T-helper 9 cell (primary cell): Measurements from ENCODE around the gene C16orf54.
A peak's percentile ranks its signal among the peaks of the same experiment; 100 is the strongest.
"Not testable (repeated sequence)": the region's sequence is repeated elsewhere in the genome, so short reads cannot be mapped to it uniquely, and the experiment has no call there.

Experiments
- DNase-seq: peaks from one replicate; pipeline ENCODE4 v3.0.0-alpha.2; 2020
- total RNA-seq, 2 donors: gene quantifications; one replicate each; lab custom pipeline; 2026; lab: John Stamatoyannopoulos, UW

Gene C16orf54
- total RNA-seq = 218 to 449 reads per million in 2 donors

DNA sequence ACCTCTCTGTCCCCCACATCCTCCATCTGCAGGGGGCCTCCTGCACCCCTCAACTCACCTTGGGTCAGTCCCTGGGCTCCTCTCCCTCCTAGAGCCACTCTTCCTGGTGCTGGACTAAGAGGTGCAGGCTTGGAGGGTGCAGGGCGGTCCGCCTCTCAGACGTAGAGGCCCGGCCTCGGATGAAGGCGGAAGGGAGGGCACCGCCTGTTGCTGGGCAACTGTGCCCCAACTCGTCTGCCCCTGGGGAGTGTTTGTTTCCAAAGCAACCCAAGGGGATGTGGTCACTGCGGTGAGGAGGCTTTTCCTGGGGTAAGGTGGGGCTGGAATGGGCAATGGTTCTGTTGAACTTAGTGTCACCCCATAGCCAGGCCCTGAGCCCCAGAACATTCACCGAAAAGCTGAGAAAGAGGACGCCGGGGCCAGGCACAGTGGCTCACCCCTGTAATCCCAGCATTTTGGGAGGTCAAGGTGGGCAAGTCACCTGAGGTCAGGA is at the start of gene C16orf54:
C16orf54 (minus strand) TSS at position 138 of the 493 bp plus-strand sequence. CDS start 1,039 bp downstream, outside the sequence.
- DNase-seq = peak; percentile 95

DNA sequence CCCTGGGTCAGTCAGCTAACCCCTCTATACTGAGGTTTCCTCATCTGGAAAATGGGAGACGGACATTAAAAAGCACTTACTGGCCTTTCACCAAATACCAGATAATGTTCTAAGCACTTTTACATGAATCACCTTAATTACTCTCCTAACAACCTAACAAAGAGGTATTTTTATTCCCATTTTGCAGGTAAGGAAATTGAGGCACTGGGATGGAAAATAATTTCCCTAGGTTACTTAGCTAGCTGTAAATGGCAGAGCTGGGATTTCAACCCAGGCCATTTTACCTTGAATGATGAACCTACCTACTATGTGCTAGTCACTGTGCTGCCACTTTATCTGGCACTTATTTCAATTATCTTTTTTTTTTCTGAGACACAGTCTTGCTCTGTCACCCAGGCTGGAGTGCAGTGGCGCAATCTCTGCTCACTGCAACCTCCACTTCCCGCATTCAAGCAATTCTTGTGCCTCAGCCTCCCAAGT is 48.5 kb upstream of the C16orf54 start:
- DNase-seq = no peak

- not testable (repeated sequence) for DNase-seq
Observed at GRCh38 chr16:29793153-29793552, 47.4 kb upstream of the C16orf54 start.

GRCh38 chr16:29791845-29792807 is 46.3 kb upstream of the C16orf54 start:
- no peak for DNase-seq

DNA sequence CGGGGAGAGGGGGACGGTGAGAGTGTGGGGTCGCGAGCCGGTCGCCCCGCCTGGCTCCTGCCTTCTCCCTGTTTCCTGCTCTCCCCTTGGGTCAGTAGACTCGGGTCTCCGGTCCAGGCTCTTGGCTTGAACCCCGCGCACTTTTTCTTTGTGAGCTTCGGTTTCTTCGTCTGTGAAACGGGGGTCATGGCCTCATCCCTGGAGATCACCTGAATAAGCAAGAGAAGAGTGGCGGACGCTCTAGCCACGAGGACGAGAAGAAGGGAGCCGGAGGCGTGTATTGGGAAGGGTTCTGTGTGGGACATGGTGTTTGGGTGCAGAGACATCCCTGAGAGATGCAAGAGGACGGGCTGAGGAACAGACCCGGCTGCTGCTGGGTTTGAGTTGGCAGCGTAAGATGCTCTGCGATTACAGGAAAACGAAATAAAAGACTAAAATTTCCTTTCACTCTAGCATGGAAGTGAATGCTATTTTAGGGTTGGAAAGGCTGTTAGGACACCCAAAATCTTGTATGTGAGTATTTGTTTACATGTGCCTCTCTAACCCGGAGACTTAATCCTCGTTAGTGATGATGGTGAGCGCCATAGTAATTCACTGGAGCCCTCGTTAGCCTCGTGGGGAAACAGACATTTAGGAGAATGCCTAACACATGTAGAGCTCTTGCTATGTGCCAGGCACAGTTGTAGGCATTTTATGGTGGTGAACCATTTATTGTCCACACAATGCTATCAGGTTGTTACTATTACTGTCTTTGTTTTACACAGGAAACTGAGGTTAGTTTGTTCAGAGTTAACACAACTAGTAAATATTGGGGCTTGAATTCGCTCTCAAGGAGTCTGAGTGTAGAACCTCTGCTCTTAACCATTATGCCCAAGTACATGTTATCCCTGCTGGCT is 45.4 kb upstream of the C16orf54 start:
- DNase-seq = no peak

GRCh38 chr16:29790183-29790948 is 44.6 kb upstream of the C16orf54 start, which contains the start of gene KIF22:
TSS of gene KIF22 (plus strand) at chr16:29790751. CDS start at chr16:29790760, 9 bp downstream.
- peak; percentile 99 for DNase-seq

GRCh38 chr16:29789775-29790182 is 44.0 kb upstream of the C16orf54 start:
- DNase-seq = no peak

DNA sequence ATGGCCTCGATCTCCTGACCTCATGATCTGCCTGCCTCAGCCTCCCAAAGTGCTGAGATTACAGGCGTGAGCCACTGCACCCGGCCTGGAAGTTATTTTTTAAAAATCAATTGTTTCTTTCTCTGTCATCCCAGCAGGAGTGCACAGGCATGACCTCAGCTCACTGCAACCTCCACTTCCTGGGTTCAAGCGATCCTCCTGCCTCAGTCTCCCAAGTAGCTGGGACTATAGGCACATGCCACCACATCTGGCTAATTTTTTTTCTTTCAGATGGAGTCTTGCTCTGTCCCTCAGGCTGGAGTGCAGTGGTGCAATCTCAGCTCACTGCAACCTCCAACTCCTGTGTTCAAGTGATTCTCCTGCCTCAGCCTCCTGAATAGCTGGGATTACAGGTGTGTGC is 41.4 kb upstream of the C16orf54 start:
- not testable (repeated sequence) for DNase-seq

DNA sequence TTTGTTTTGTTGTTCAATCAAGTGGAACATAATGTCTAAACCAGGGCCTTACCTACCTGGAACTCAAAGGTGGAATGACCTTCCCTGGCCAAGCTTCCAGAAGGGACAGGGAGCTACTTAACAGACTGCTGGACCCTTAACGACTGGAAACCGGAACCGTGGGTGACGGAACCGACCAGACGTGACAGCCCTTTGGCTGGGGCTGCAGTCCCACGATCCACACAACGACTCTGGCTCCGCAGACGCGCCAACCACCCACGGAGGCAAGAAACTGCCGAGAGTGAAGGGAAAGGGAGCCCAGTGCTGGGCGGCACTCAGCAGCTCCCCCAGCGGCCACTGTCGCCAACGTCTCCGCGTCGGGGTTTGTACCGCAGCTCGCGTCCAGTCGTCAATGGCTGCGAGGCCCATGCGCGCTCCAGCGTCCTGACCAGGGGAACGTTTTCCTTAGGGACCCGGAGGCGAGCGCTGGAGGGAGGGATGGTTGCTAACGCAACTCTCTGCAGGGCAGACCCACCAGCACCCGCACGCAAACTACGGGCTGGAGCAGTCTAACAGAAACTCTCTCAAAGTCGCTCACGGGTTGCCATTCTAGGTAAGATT is 39.2 kb upstream of the C16orf54 start:
- peak; percentile 66 for DNase-seq

DNA sequence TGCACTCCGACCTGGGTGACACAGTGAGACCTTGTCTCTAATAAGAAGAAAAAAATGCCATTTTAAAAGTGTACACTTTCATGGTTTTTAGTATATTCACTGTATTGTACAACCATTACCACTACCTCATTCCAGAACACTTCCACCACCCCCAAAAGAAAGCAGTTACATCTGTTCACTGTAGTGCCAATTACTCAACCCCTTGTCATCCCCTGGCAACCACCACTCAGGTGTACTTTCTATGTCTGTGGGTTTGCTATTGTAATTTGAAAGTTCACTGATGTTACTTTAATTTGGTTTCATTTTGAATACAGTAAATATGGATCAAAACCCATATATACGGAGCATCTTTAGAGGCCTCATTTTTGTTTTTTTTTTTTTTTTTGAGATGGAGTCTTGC is 38.4 kb upstream of the C16orf54 start:
- no peak for DNase-seq

GRCh38 chr16:29783094-29783953 is 37.5 kb upstream of the C16orf54 start:
- not testable (repeated sequence) for DNase-seq

- DNase-seq = no peak
Observed at GRCh38 chr16:29779474-29779873, 33.7 kb upstream of the C16orf54 start.

DNA sequence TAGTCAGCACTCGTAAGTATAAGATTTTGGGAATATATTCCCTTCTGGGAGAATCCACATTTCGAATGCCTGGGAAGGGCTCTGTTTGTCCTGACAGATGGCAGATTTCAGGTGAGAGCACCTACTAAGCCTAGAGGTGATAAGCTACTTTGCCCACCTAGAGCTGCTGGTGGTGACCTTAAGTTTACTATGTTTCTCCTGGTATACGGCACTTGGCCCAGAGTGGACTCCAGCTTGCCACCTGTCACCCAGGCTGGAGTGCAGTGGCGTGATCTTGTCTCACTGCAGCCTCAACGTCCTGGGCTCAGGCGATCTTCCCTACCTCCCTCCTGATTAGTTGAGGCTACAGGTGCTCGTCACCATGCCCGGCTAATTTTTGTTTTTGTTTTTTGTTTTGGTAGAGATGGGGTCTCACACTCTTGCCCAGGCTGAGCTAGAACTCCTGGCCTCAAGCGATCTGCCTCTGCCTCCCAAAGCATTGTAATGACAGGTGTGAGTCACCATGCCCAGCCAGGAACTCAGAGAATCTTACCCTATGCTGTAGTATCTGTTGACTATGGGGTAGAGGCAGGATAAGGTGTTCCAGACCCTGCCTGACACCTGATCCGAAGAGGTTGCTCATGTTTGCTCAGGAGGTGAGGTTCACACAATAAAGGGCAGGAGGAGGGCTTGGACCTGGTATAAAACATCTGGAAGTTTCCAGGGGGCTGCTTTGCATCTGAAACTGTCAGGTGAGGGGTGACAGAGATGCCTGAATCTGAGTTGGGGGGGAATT is 32.0 kb upstream of the C16orf54 start, which contains the start of gene ZG16:
ZG16 (plus strand) TSS at position 681 of the 775 bp plus-strand sequence. CDS start 1,011 bp downstream, outside the sequence.
- DNase-seq = no peak

DNA sequence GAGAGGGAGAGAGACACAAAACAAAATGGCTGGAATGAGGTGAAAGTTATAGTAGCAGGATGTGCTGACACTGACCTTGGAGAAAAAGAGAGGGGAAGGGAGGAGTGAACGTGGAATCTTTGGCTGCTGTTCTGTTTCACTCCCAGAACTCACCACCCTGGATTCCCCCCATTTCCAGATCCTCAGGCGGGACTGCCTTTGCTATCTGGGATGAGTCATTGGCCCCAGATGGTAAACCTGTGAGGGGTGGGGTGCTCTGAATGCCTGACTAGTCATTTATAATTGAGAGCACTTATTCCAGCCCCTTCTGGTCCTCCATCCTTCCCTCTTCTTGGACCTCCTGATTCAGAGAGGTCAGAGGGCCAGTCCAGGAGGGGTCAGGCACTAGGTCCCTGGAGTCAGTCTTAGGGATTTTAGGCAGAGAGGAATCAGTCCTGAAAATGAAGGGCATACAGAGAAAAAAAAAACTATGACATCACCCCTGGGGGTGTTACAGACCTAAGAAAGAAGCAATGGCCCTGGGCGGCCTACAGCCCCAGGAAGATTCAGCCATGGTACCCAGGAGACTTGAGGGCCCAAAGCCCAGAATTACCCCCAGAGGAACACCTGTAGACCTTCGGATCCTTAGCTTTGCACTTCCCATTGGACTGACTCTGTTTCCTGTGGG is 30.1 kb upstream of the C16orf54 start:
- DNase-seq = no peak

DNA sequence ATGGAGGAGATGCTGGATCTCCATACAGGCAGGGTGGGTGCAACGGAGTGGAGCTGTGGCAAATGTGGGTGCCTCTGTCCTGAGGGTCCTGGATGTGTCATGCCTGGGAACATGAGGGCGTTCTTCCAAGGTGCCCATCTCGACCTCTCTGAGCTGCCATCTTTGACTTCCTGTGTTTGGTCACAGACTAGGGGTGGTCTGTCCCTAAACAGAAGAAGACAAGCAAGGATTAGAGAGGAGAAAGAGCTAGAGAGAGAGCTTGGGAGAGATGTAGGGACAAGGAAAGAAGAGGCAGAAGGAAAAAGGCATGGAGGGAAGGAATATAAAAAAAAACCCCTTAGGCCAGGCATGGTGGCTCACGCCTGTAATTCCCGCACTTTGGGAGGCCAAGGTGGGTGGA is 28.9 kb upstream of the C16orf54 start:
- DNase-seq = no peak

DNA sequence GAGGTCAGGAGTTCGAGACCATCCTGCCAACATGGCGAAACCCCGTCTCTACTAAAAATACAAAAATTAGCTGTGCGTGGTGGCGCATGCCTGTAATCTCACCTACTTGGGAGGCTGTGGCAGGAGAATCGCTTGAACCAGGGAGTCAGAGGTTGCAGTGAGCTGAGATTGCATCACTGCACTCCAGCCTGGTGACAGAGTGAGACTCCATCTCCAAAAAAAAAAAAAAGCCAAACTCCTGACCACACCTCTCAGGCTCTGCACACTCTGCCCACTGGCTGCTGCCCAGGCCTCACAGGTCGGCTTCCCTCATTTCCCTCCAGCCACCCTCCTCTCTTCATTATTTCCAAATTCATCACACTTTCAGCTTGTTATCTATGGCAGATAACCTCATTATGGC is 26.5 kb upstream of the C16orf54 start:
- not testable (repeated sequence) for DNase-seq

GRCh38 chr16:29770250-29770929 is 24.6 kb upstream of the C16orf54 start:
- no peak for DNase-seq

DNA sequence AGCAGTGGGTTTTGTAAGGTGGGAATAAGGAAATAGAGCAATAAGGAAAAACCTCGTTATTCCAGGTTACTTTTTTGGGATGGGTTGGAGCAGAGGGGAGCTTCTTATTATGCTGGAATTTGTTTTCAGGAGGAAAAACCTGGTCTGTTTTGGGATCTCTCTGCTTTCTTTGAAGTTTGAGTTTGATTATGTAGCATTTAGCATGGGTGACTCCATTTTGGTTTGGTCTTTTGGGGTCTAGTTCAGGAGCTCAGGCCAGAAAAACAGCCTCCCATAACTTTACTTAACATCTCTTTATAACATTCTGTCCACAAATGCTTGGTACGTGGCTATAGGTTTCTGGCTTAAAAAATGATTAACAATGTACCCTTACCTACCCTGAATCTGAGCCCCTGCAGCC is 23.7 kb upstream of the C16orf54 start:
- DNase-seq = no peak
